BE2C (cell line): Measurements from ENCODE around the gene PARD6A.

Source experiments
- DNase-seq: peaks from one replicate; pipeline ENCODE4 v3.0.0-alpha.2; 2020
- H3K27me3 ChIP-seq: fragments of 250-450 bp; sonication (Bioruptor Pico); 2 replicates; pipeline ENCODE4 v1.5.1; 2020; ENCODE audit warnings: mild to moderate bottlenecking
- H3K36me3 ChIP-seq: fragments of 250-450 bp; sonication (Bioruptor Pico); 2 replicates; pipeline ENCODE4 v1.5.1; 2020; ENCODE audit warnings: mild to moderate bottlenecking
- H3K4me1 ChIP-seq: fragments of 250-450 bp; sonication (Bioruptor Pico); 2 replicates; pipeline ENCODE4 v1.5.1; 2020
- H3K4me3 ChIP-seq: 2 replicates; pipeline ENCODE4 v1.5.1; 2011; ENCODE audit warnings: low read depth, low read length
- H3K9me3 ChIP-seq: fragments of 250-450 bp; sonication (Bioruptor Pico); 2 replicates; pipeline ENCODE4 v1.5.1; 2020
- CTCF ChIP-seq: IDR thresholded peaks from 2 replicates; pipeline ENCODE4 v1.5.1; 2012; ENCODE audit warnings: mild to moderate bottlenecking, low read depth, low read length

PARD6A gene

GRCh38 chr16:67659675-67660563 is 841 bp upstream of the PARD6A start, which contains the start of gene ACD:
Gene ACD, minus strand, starts transcription at chr16:67660260. Its CDS starts 40 bp downstream, at chr16:67660220.
- Histone ChIP-seq H3K27me3 (no peaks in the 10 kb centered on the region), H3K4me3 (peak within 1 kb of the TSS; percentile 96), H3K36me3 (peaks cover 11% of the 10 kb centered on the region), H3K9me3 (no peaks in the 10 kb centered on the region), H3K4me1 (no peaks in the 10 kb centered on the region; the same call in 1 of the 2 replicates)
- peak; percentile 93 for DNase-seq
- TF ChIP-seq CTCF: no peak

- no peaks in the 10 kb centered on the region for H3K27me3 ChIP-seq
- H3K4me1 ChIP-seq: no peaks in the 10 kb centered on the region; the same call in 1 of the 2 replicates
These were observed 471 bp downstream of the PARD6A start for GRCh38 chr16:67661101-67661761.

GRCh38 chr16:67661886-67662652 is 1.3 kb downstream of the PARD6A start:
- DNase-seq: peak; percentile 17
- H3K4me3 ChIP-seq: no peak overlapping the region

More at GRCh38 chr16:67661101-67661761, 471 bp downstream of the PARD6A start:
- Histone ChIP-seq H3K9me3 (no peaks in the 10 kb centered on the region), H3K4me3 (peak overlapping the region; percentile 96), H3K36me3 (peaks cover 1% of the 10 kb centered on the region)
- no peak for TF ChIP-seq CTCF
- DNase-seq: peak; percentile 40

GRCh38 chr16:67662653-67663010 is 1.9 kb downstream of the PARD6A start:
- DNase-seq: no peak
- H3K4me1 ChIP-seq: peaks cover 3% of the 10 kb centered on the region
- no peaks in the 10 kb centered on the region for H3K9me3 ChIP-seq
- H3K27me3 ChIP-seq: no peaks in the 10 kb centered on the region
- H3K36me3 ChIP-seq: no peaks in the 10 kb centered on the region; the same call in 1 of the 2 replicates
- no peak overlapping the region for H3K4me3 ChIP-seq
- no peak for TF ChIP-seq CTCF

More at GRCh38 chr16:67661886-67662652, 1.3 kb downstream of the PARD6A start:
- no peaks in the 10 kb centered on the region for H3K27me3 ChIP-seq
- H3K9me3 ChIP-seq: no peaks in the 10 kb centered on the region
- TF ChIP-seq CTCF: no peak
- H3K4me1 ChIP-seq: no peaks in the 10 kb centered on the region; the same call in 1 of the 2 replicates
- no peaks in the 10 kb centered on the region; the same call in 1 of the 2 replicates for H3K36me3 ChIP-seq

GRCh38 chr16:67663151-67663876 is 2.6 kb downstream of the PARD6A start:
- Histone ChIP-seq H3K27me3 (no peaks in the 10 kb centered on the region), H3K4me1 (peaks cover 5% of the 10 kb centered on the region), H3K4me3 (no peak overlapping the region), H3K9me3 (no peaks in the 10 kb centered on the region), H3K36me3 (no peaks in the 10 kb centered on the region; the same call in 1 of the 2 replicates)
- peak; percentile 68 for DNase-seq
- peak; percentile 37; the same call in 1 of the 2 replicates for TF ChIP-seq CTCF
